H1 (cell line): ENCODE results near the gene DNMT3L.

Experiments
- PHF8 ChIP-seq: fragments of 200-600 bp; sonication (generic); conservative IDR thresholded peaks from 2 replicates; pipeline ENCODE4 v1.7.1; 2012; ENCODE audit warnings: low read depth, mild to moderate bottlenecking, inconsistent platforms, low read length, moderate library complexity
- POLR2A ChIP-seq, 2 experiments: IDR thresholded peaks; 1 replicate in 1 of 2; 2 replicates in 1 of 2; pipeline ENCODE4 v1.6.1; 2011; ENCODE audit warnings: low read depth in 2 of 2, low read length in 2 of 2, mild to moderate bottlenecking in 2 of 2; ENCODE audit errors: control extremely low read depth in 1 of 2
- SIN3A ChIP-seq, 2 experiments: IDR thresholded peaks in 1 of 2; conservative IDR thresholded peaks in 1 of 2; 2 replicates each; pipeline ENCODE4 v1.6.1; 2011 to 2012; ENCODE audit warnings: low read length in 2 of 2, improper control_type of control experiment in 1 of 2, low read depth in 1 of 2, mild to moderate bottlenecking in 1 of 2
- TAF1 ChIP-seq: IDR thresholded peaks from 2 replicates; pipeline ENCODE4 v1.6.1; 2011; ENCODE audit warnings: mild to moderate bottlenecking, low read depth, low read length

- TF ChIP-seq PHF8 (no peak), TAF1 (no peak), POLR2A (IDR thresholded peaks at IDR 0.05; ENCODE audit: control extremely low read depth in 1 of 2, low read depth in 2 of 2, low read length in 2 of 2) (no peak), SIN3A (conservative IDR thresholded peaks at IDR 0.05 in 1 of 2, IDR thresholded peaks at IDR 0.05 in 1 of 2; ENCODE audit: low read depth in 1 of 2, low read length in 2 of 2) (no peak)
Measured at GRCh38 chr21:44262338-44263056, 800 bp upstream of the DNMT3L start.
